A549 (cell line): ENCODE data around the gene MYOM1. TPM values are rescaled to one million over a fixed set of nuclear protein-coding genes. Genes with fewer than 3 reads are reported as not detected.

Experiments
- ATAC-seq, 2 experiments: fragments of 200-7000 bp in 1 of 2; fragments of >200 bp in 1 of 2; cut with Nextera tagmentation in 1 of 2; cut with Tn5 transposase in 1 of 2; 3 replicates each; pipeline versions ENCODE4 v1.8.0 to v1.9.1; 2018 to 2020; ENCODE audit warnings: mild to moderate bottlenecking in 1 of 2, moderate library complexity in 1 of 2
- CTCF ChIA-PET: fragments of 300-600 bp; sonication (Branson Sonifier 250); formaldehyde crosslinking; extraction: SDS; loops from one replicate; lab custom pipeline; 2021; ENCODE audit warnings: antibody characterized with exemption, inconsistent platforms; lab: Yijun Ruan, JAX
- POLR2A ChIA-PET: fragments of 350-600 bp; formaldehyde crosslinking; extraction: SDS; loops from one replicate; lab custom pipeline; 2021; ENCODE audit warnings: antibody characterized with exemption, inconsistent platforms; lab: Yijun Ruan, JAX
- DNase-seq, 2 experiments: peaks; one replicate each; pipeline versions ENCODE4 v3.0.0 to v3.0.0-alpha.2; 2011 to 2016; ENCODE audit warnings: low read depth in 1 of 2, low spot score in 1 of 2
- FAIRE-seq: peaks from 2 replicates; lab custom pipeline; 2011; peaks lifted over from hg19 to GRCh38; lab: Jason Lieb, UNC
- H3K27ac ChIP-seq, 2 experiments: fragments of >200 bp; sonication (Bioruptor Twin); formaldehyde crosslinking; 3 replicates each; pipeline ENCODE4 v1.5.1; 2016 to 2017
- H3K4me1 ChIP-seq: fragments of >200 bp; sonication (Bioruptor Twin); formaldehyde crosslinking; 3 replicates; pipeline ENCODE4 v1.6.1; 2016
- H3K4me2 ChIP-seq: fragments of >200 bp; sonication (Bioruptor Twin); formaldehyde crosslinking; 3 replicates; pipeline ENCODE4 v1.6.1; 2016
- H3K4me3 ChIP-seq: fragments of >200 bp; sonication (Bioruptor Twin); formaldehyde crosslinking; 3 replicates; pipeline ENCODE4 v1.5.1; 2016
- H3K9me3 ChIP-seq: fragments of >200 bp; sonication (Bioruptor Twin); formaldehyde crosslinking; 3 replicates; pipeline ENCODE4 v1.6.1; 2016
- BHLHE40 ChIP-seq: IDR thresholded peaks from 2 replicates; pipeline ENCODE4 v1.6.1; 2012; ENCODE audit warnings: low read depth, low read length, inconsistent platforms
- ESRRA ChIP-seq: fragments of 150-350 bp; IDR thresholded peaks from 2 replicates; pipeline ENCODE4 v1.6.1; 2014; ENCODE audit warnings: mild to moderate bottlenecking, low read length, borderline replicate concordance
- GATA3 ChIP-seq: IDR thresholded peaks from 2 replicates; pipeline ENCODE4 v1.6.1; 2012; ENCODE audit warnings: borderline replicate concordance
- HDAC2 ChIP-seq: fragments of 200-600 bp; sonication (generic); IDR thresholded peaks from 2 replicates; pipeline ENCODE4 v1.6.1; 2016
- HEYL ChIP-seq: fragments of 250-450 bp; sonication (Bioruptor Pico); IDR thresholded peaks from 2 replicates; pipeline ENCODE4 v1.8.0; 2021; ENCODE audit warnings: mild to moderate bottlenecking, moderate library complexity
- JUNB ChIP-seq: fragments of >200 bp; sonication (Bioruptor Twin); formaldehyde crosslinking; IDR thresholded peaks from 2 replicates; pipeline ENCODE4 v1.6.1; 2016
- KDM5A ChIP-seq: fragments of 200-600 bp; sonication (generic); IDR thresholded peaks from 2 replicates; pipeline ENCODE4 v1.6.1; 2016; ENCODE audit warnings: antibody characterized with exemption, mild to moderate bottlenecking
- MAFK ChIP-seq: fragments of 450-650 bp; IDR thresholded peaks from 2 replicates; pipeline ENCODE4 v1.6.1; 2014; ENCODE audit not compliant: partially characterized antibody
- MAZ ChIP-seq: fragments of 150-350 bp; IDR thresholded peaks from 2 replicates; pipeline ENCODE4 v1.6.1; 2014; ENCODE audit warnings: antibody characterized with exemption, low read depth, low read length, borderline replicate concordance
- NFE2L2 ChIP-seq: fragments of 150-350 bp; conservative IDR thresholded peaks from 2 replicates; pipeline ENCODE4 v1.6.1; 2014; ENCODE audit warnings: low read length
- PHF8 ChIP-seq: fragments of 200-600 bp; sonication (generic); IDR thresholded peaks from 2 replicates; pipeline ENCODE4 v1.6.1; 2016; ENCODE audit warnings: low read depth, mild to moderate bottlenecking, antibody characterized with exemption, moderate library complexity, borderline replicate concordance
- RAD21 ChIP-seq, 2 experiments: fragments of >200 bp in 1 of 2; sonication (Bioruptor Twin) in 1 of 2; formaldehyde crosslinking in 1 of 2; IDR thresholded peaks in 1 of 2; conservative IDR thresholded peaks in 1 of 2; 2 replicates in 1 of 2; 3 replicates in 1 of 2; pipeline ENCODE4 v1.6.1; 2012 to 2018; ENCODE audit warnings: inconsistent platforms in 1 of 2
- RCOR1 ChIP-seq: fragments of 150-350 bp; IDR thresholded peaks from 2 replicates; pipeline ENCODE4 v1.6.1; 2014; ENCODE audit warnings: antibody characterized with exemption, low read length, low read depth
- ZC3H11A ChIP-seq: fragments of 450-650 bp; IDR thresholded peaks from 2 replicates; pipeline ENCODE4 v1.6.1; 2014; ENCODE audit warnings: antibody characterized with exemption, mild to moderate bottlenecking
- ZFP36 ChIP-seq: fragments of 450-650 bp; IDR thresholded peaks from 2 replicates; pipeline ENCODE4 v1.6.1; 2014; ENCODE audit warnings: borderline replicate concordance; ENCODE audit not compliant: partially characterized antibody
- ZNF302 ChIP-seq: fragments of 250-450 bp; sonication (Bioruptor Pico); IDR thresholded peaks from 2 replicates; pipeline ENCODE4 v1.9.0; 2021; ENCODE audit warnings: inconsistent platforms, mild to moderate bottlenecking, moderate library complexity
- WGBS: methylation state at CpG from one replicate; pipeline ENCODE4 v1.1.6; 2017; ENCODE audit errors: missing lambda C conversion rate; 5-methylcytosine and 5-hydroxymethylcytosine counted together
- polyA plus RNA-seq, 4 experiments: library from polyadenylated mRNA; depleted of rRNA in 3 of 4; stranded (reverse); fragments of >200 nt; fragmentation: RNase III in 1 of 4; extraction: RNeasy Plus Mini Kit Qiagen cat#74134 plus additional on column Dnase treatment in 1 of 4; gene quantifications; 2 replicates in 3 of 4; 3 replicates in 1 of 4; pipeline ENCODE4 v1.2.3, GENCODE V29; 2011 to 2017
- TF ChIP-seq, protein P1 (sequence below): fragments of >200 bp; sonication (Bioruptor Twin); formaldehyde crosslinking; IDR thresholded peaks from 3 replicates; pipeline ENCODE4 v1.6.1; 2016
- TF ChIP-seq, protein P2 (sequence below): IDR thresholded peaks from 2 replicates; pipeline ENCODE4 v1.6.1; 2012
- TF ChIP-seq, protein P3 (sequence below): IDR thresholded peaks from 2 replicates; pipeline ENCODE4 v1.6.1; 2012

MYOM1 gene
- polyA plus RNA-seq, 2 of the 4 experiments (the other 2 are of a cell fraction): 0.18 to 0.30 TPM

DNA sequence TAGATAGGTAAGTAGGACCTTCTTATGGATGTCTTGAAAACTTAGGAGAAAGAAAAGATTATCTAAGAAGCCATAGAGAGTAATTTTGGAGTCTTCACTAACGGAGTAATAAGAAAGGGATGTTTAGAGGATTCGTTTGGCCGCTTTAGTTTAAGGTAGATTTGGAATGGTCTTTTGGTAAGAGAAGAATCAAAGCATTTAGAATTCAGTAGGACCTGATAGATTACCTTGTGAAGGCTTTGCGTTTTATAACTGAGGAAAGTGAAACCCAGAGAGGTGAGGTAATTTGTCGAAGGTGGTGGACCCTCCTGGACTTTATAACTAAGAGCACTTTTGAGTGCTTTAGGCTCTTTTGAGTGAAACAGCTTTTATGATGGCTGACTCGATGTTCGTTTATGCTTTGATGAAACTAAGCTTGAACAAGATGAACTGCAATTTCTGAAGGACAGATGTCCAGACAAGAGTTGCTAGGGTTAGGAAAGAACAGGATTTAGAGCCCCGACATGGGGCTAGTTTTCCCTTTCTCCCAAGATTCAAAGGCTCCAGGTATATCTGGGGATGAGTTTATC lies 43.4 kb upstream of the MYOM1 start:
- Histone ChIP-seq H3K4me2 (peak overlapping the region; percentile 94), H3K9me3 (no peaks in the 10 kb centered on the region), H3K4me3 (peak overlapping the region; percentile 94), H3K4me1 (peaks cover 48% of the 10 kb centered on the region), H3K27ac (peak overlapping the region; percentile 99 to 100)
- WGBS: 5% methylated on average over 8 of the region's 8 CpGs
- ChIA-PET CTCF (interaction anchor here (1.2 kb wide), 1 partner anchor 17 kb away, joined by 3 read pairs; no protein-coding TSS in a partner anchor), POLR2A (interaction anchor here (1.3 kb wide), 1 partner anchor 186 kb away, joined by 4 read pairs; no protein-coding TSS in a partner anchor)
- TF ChIP-seq BHLHE40: no peak
- TF ChIP-seq ZC3H11A: no peak
- TF ChIP-seq RCOR1: no peak
- TF ChIP-seq ESRRA: no peak
- TF ChIP-seq, protein P1, sequence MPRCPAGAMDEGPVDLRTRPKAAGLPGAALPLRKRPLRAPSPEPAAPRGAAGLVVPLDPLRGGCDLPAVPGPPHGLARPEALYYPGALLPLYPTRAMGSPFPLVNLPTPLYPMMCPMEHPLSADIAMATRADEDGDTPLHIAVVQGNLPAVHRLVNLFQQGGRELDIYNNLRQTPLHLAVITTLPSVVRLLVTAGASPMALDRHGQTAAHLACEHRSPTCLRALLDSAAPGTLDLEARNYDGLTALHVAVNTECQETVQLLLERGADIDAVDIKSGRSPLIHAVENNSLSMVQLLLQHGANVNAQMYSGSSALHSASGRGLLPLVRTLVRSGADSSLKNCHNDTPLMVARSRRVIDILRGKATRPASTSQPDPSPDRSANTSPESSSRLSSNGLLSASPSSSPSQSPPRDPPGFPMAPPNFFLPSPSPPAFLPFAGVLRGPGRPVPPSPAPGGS: no peak
- no peak for TF ChIP-seq JUNB
- no peak for TF ChIP-seq ZNF302
- TF ChIP-seq ZFP36: no peak
- TF ChIP-seq RAD21 (conservative IDR thresholded peaks at IDR 0.05 in 1 of 2, IDR thresholded peaks at IDR 0.05 in 1 of 2): no peak
- TF ChIP-seq HEYL (CRISPR knock-in tag): no peak
- TF ChIP-seq MAFK: no peak
- TF ChIP-seq GATA3: no peak
- TF ChIP-seq KDM5A: no peak
- TF ChIP-seq, protein P2, sequence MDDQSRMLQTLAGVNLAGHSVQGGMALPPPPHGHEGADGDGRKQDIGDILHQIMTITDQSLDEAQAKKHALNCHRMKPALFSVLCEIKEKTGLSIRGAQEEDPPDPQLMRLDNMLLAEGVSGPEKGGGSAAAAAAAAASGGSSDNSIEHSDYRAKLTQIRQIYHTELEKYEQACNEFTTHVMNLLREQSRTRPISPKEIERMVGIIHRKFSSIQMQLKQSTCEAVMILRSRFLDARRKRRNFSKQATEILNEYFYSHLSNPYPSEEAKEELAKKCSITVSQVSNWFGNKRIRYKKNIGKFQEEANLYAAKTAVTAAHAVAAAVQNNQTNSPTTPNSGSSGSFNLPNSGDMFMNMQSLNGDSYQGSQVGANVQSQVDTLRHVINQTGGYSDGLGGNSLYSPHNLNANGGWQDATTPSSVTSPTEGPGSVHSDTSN: no peak
- no peak for TF ChIP-seq MAZ
- TF ChIP-seq, protein P3, sequence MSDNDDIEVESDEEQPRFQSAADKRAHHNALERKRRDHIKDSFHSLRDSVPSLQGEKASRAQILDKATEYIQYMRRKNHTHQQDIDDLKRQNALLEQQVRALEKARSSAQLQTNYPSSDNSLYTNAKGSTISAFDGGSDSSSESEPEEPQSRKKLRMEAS: no peak
- TF ChIP-seq NFE2L2: no peak
- no peak for FAIRE-seq
- no peak for DNase-seq
- ATAC-seq: no peak

DNA sequence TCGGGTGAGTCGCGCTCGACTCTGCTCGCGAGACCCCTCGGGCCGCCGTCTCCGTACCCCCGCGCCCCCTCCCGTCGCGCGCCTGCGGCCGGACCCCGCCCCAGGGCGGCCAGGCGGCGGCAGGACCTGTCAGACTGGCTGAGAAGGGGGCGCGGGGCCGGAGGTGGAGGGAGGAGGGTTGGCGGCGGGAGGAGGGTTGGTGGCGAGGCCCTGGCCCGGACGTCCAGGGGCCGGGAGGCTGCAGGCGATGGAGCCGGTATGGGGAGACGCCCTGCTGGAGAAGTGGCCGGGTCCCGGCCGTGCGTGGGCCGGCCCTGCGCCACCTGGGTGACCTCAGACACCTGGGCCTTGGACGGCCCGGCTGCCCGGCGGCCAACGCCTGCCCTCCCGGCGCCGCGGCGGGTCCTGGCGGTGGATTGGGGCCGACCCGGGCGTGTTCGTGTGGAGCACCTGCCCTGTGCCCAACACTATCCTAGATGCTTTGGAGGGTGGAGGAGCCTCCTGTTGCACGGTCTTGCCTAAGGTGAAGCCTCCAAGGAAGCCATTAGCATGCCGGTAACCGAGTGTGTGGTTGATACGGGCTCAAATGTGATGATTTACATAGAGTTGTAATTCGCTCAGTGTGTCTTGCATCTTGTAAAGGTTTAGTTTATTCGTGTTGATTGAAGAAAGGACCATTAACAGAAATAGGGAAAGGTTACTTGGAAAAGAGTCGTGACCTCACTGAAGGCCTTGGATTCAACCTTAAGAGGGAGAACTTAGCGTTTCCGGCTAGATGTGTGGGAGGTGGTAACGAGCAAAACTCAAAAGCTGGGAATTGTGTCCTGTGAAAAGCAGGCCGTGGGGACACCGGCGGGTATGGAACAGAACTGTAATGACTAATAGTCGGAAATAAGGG lies 42.7 kb upstream of the MYOM1 start:
- DNase-seq (peak in 1 of 2 experiments; percentile 42), FAIRE-seq (no peak), ATAC-seq (peak; percentile 65 to 69)
- H3K27ac ChIP-seq: peak overlapping the region; percentile 99 to 100
- 2% methylated on average over 19 of the region's 69 CpGs for WGBS
- no peaks in the 10 kb centered on the region for H3K9me3 ChIP-seq
- POLR2A ChIA-PET: interaction anchor here (0.9 to 2.2 kb wide), 5 partner anchors 11 to 403 kb away, joined by 3 to 14 read pairs (median 4); no protein-coding TSS in a partner anchor
- H3K4me1 ChIP-seq: peaks cover 42% of the 10 kb centered on the region
- CTCF ChIA-PET: no interaction called here
- H3K4me3 ChIP-seq: peak overlapping the region; percentile 94
- H3K4me2 ChIP-seq: peak overlapping the region; percentile 94
- TF ChIP-seq PHF8: peak; percentile 42; the same call in 1 of the 2 replicates
- no peak for TF ChIP-seq HDAC2
